Endothelial cell of umbilical vein (primary cell): ENCODE results near the gene UAP1L1. TPM values are rescaled to one million over a fixed set of nuclear protein-coding genes. Genes with fewer than 3 reads are reported as not detected.

Experiments used
- Bru-seq: library from RNA; stranded (reverse); fragments of 400-500 nt; gene quantifications from one replicate; lab custom pipeline; 2021; lab: Mats Ljungman, UMichigan
- BruChase-seq, 2 experiments: library from RNA; stranded (reverse); fragments of 400-500 nt; gene quantifications; one replicate each; lab custom pipeline; 2021; lab: Mats Ljungman, UMichigan
- BruUV-seq: library from RNA; stranded (reverse); fragments of 400-500 nt; replicated peaks from 2 replicates; lab custom pipeline; 2021; lab: Mats Ljungman, UMichigan
- CTCF ChIA-PET: fragments of 300-600, 350-600 bp; sonication (Branson Sonifier 250); formaldehyde crosslinking; loops from one replicate; lab custom pipeline; 2021; ENCODE audit warnings: antibody characterized with exemption, inconsistent platforms; lab: Charles Lee
- POLR2A ChIA-PET: fragments of 300-600, 350-600 bp; sonication (Branson Sonifier 250); formaldehyde crosslinking; loops from one replicate; lab custom pipeline; 2021; ENCODE audit warnings: antibody characterized with exemption, inconsistent platforms; lab: Charles Lee
- DNase-seq: peaks from one replicate; pipeline ENCODE4 v3.0.0-alpha.2; 2011; ENCODE audit warnings: low read depth, low spot score
- FAIRE-seq: peaks from 2 replicates; lab custom pipeline; 2011; peaks lifted over from hg19 to GRCh38; lab: Jason Lieb, UNC
- H2AFZ ChIP-seq: 2 replicates; pipeline ENCODE4 v1.6.0; 2012; ENCODE audit warnings: low read depth, low read length, control low read depth, inconsistent platforms
- H3K27ac ChIP-seq: 2 replicates; pipeline ENCODE4 v1.5.1; 2011; ENCODE audit warnings: low read depth, mild to moderate bottlenecking, control low read depth, low read length, moderate library complexity; ENCODE audit not compliant: insufficient read depth
- H3K27me3 ChIP-seq, 2 experiments: 2 replicates each; pipeline versions ENCODE4 v1.6.0 to v1.6.1; 2011; ENCODE audit warnings: low read length in 2 of 2, mixed read lengths in 1 of 2; ENCODE audit not compliant: control insufficient read depth in 2 of 2, insufficient read depth in 2 of 2
- H3K36me3 ChIP-seq, 2 experiments: 2 replicates in 1 of 2; 3 replicates in 1 of 2; pipeline ENCODE4 v1.5.1; 2011; ENCODE audit warnings: low read length in 2 of 2, mild to moderate bottlenecking in 1 of 2, moderate library complexity in 1 of 2; ENCODE audit not compliant: control insufficient read depth in 2 of 2, insufficient read depth in 2 of 2; ENCODE audit errors: extremely low read depth in 1 of 2
- H3K4me1 ChIP-seq: 3 replicates; pipeline ENCODE4 v1.5.1; 2011; ENCODE audit warnings: mild to moderate bottlenecking, low read length; ENCODE audit not compliant: control insufficient read depth, insufficient read depth; ENCODE audit errors: extremely low read depth
- H3K4me2 ChIP-seq: 2 replicates; pipeline ENCODE4 v1.6.1; 2011; ENCODE audit warnings: low read length, control low read depth, mixed read lengths; ENCODE audit not compliant: insufficient read depth
- H3K4me3 ChIP-seq, 3 experiments: fragments of 200-600 bp in 1 of 3; sonication (generic), shearing (Covaris generic) in 1 of 3; replicated peaks in 1 of 3; 2 replicates each; pipeline ENCODE4 v1.5.1; 2011 to 2016; ENCODE audit warnings: control low read depth in 3 of 3, low read length in 3 of 3, mild to moderate bottlenecking in 2 of 3, inconsistent platforms in 1 of 3, low read depth in 1 of 3, moderate library complexity in 1 of 3; ENCODE audit not compliant: insufficient read depth in 1 of 3
- H3K79me2 ChIP-seq: 2 replicates; pipeline ENCODE4 v1.6.0; 2012; ENCODE audit warnings: low read length, inconsistent platforms; ENCODE audit not compliant: control insufficient read depth, insufficient read depth
- H3K9ac ChIP-seq: replicated peaks from 2 replicates; pipeline ENCODE3; 2011; ENCODE audit warnings: low read length, control low read depth; ENCODE audit not compliant: insufficient read depth; ENCODE audit errors: extremely low read depth
- H3K9me1 ChIP-seq: replicated peaks from 3 replicates; pipeline ENCODE4 v1.6.0; 2011; ENCODE audit warnings: mild to moderate bottlenecking, low read length; ENCODE audit not compliant: control insufficient read depth, insufficient read depth; ENCODE audit errors: extremely low read depth
- H3K9me3 ChIP-seq: replicated peaks from 2 replicates; pipeline ENCODE4 v1.5.1; 2012; ENCODE audit warnings: low read length, inconsistent platforms; ENCODE audit not compliant: control insufficient read depth, insufficient read depth
- H4K20me1 ChIP-seq: replicated peaks from 2 replicates; pipeline ENCODE3; 2011; ENCODE audit warnings: mild to moderate bottlenecking, low read length; ENCODE audit not compliant: control insufficient read depth, insufficient read depth; ENCODE audit errors: extremely low read depth
- EZH2 ChIP-seq: IDR thresholded peaks from 2 replicates; pipeline ENCODE4 v1.6.1; 2012; ENCODE audit warnings: borderline replicate concordance, low read depth, mild to moderate bottlenecking, moderate library complexity, low read length, inconsistent platforms; ENCODE audit not compliant: severe bottlenecking
- FOS ChIP-seq: IDR thresholded peaks from 2 replicates; pipeline ENCODE4 v1.6.1; 2011; ENCODE audit warnings: mild to moderate bottlenecking, low read length, moderate library complexity, borderline replicate concordance; ENCODE audit not compliant: insufficient read depth
- POLR2A ChIP-seq: IDR thresholded peaks from 2 replicates; pipeline ENCODE4 v1.6.1; 2012; ENCODE audit warnings: low read depth, mild to moderate bottlenecking, control low read depth, low read length
- POLR2AphosphoS5 ChIP-seq: IDR thresholded peaks from 2 replicates; pipeline ENCODE4 v1.6.1; 2012; ENCODE audit warnings: low read depth, mild to moderate bottlenecking, control low read depth, low read length, moderate library complexity; ENCODE audit not compliant: insufficient read depth
- dilution Hi-C: fragments of 300-500 bp; cut with MboI; formaldehyde crosslinking; loops from one replicate; pipeline ENCODE4 v1.15.0; 2019; ENCODE audit warnings: low sequenced_read_pairs; ENCODE audit not compliant: extremely low pct_ligation_motif_present
- intact Hi-C: fragments of 100-400 bp; cut with micrococcal nuclease; formaldehyde crosslinking; loops from one replicate; pipeline ENCODE4 v1.10.0; 2022
- long read RNA-seq: library from polyadenylated mRNA; stranded (forward); transcript quantifications from one replicate; pipeline ENCODE4 v2.0.0, GENCODE V29; 2021
- polyA minus RNA-seq, 3 experiments: library from RNA; depleted of rRNA, polyadenylated mRNA; stranded (reverse); fragments of >200 nt; gene quantifications; 1 replicate in 1 of 3; 2 replicates in 2 of 3; pipeline ENCODE4 v1.2.3, GENCODE V29; 2011
- polyA plus RNA-seq, 4 experiments: library from polyadenylated mRNA; depleted of rRNA in 3 of 4; stranded (reverse) in 3 of 4; unstranded in 1 of 4; fragments of >200 nt; gene quantifications; 2 replicates each; pipeline versions ENCODE4 v1.2.1 to v1.2.3, GENCODE V29; 2011 to 2012; ENCODE audit warnings: missing spikeins in 1 of 4
- total RNA-seq: library from RNA; stranded (reverse); gene quantifications from 2 replicates; pipeline ENCODE4 v1.2.3, GENCODE V29; 2021
- TF ChIP-seq, protein P1 (sequence below): IDR thresholded peaks from 2 replicates; pipeline ENCODE4 v1.6.1; 2011; ENCODE audit not compliant: insufficient read depth, insufficient read length

The UAP1L1 gene, protein sequence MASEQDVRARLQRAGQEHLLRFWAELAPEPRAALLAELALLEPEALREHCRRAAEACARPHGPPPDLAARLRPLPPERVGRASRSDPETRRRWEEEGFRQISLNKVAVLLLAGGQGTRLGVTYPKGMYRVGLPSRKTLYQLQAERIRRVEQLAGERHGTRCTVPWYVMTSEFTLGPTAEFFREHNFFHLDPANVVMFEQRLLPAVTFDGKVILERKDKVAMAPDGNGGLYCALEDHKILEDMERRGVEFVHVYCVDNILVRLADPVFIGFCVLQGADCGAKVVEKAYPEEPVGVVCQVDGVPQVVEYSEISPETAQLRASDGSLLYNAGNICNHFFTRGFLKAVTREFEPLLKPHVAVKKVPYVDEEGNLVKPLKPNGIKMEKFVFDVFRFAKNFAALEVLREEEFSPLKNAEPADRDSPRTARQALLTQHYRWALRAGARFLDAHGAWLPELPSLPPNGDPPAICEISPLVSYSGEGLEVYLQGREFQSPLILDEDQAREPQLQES
- total RNA-seq: 38.1 and 41.7 TPM in 2 replicates
- polyA plus RNA-seq: 26.0 and 31.0 TPM in 2 replicates
- polyA plus RNA-seq (2011; cell fraction: cytosol; rRNA removed): 9.6 and 12.4 TPM in 2 replicates
- 78.3 and 99.1 TPM in 2 replicates for polyA plus RNA-seq (2011; cell fraction: nucleus; rRNA removed)
- 15.9 and 21.8 TPM in 2 replicates for polyA plus RNA-seq (2012)
- 14.5 and 17.0 TPM in 2 replicates for polyA minus RNA-seq
- 1.2 TPM for polyA minus RNA-seq (2011; cell fraction: cytosol; rRNA and poly(A)+ RNA removed)
- polyA minus RNA-seq (2011; cell fraction: nucleus; rRNA and poly(A)+ RNA removed): 10.9 and 17.4 TPM in 2 replicates
- Bru-seq, nascent RNA: percentile 58 among the genes with signal in this experiment
- percentile 87 among the genes with signal in this experiment for BruChase-seq, experiment 1, labeled RNA remaining after a 6-hour chase
- BruChase-seq, experiment 2, labeled RNA remaining after a 2-hour chase: percentile 88 among the genes with signal in this experiment
- long read RNA-seq, transcript UAP1L1-202 (9 exons, 3,365 nt): major isoform, 34 of 73 reads
- long read RNA-seq, partial matches to known transcripts: 23 of 73 reads
- long read RNA-seq, other reads (novel, unspliced or antisense): 15 of 73 reads

DNA sequence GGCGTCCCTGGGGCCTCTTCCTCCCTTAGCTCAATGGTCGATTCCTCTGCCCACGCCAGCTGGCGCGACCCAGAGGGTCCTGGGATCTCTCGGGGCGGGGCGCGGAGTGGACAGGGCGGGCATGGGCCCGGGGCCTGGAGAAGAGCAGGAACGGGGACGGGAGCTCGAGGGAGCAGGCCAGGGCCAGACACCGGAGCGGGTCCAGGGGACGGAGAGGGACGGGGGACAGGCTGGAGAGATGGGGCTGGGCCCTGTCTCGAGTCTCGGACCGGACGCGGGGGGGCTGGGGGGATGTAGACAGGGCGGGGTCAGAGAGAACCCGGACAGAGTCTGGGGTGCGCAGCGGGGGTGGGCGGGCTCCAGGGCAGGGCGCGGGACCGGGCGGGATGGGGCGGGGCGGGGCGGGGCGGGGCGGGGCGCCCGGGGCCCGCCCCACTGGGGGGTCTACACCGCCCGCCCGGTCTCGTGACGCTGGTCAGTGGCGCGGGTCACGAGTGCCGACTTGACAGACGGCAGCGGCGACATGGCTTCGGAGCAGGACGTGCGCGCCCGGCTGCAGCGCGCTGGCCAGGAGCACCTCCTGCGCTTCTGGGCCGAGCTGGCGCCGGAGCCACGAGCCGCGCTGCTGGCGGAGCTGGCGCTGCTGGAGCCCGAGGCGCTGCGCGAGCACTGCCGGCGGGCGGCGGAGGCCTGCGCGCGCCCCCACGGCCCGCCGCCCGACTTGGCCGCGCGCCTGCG, at the start of gene UAP1L1:
Gene UAP1L1, plus strand, starts transcription at position 508 of the 738 bp plus-strand sequence. Its CDS starts 16 bp downstream, at position 524.
- H3K4me3 ChIP-seq: peak within 1 kb of the TSS; percentile 54 to 88 (median 60)
- H3K9me1 ChIP-seq: no peaks in the 10 kb centered on the region
- H3K27ac ChIP-seq: no peak within 1 kb of the TSS
- H3K27me3 ChIP-seq: no peaks in the 10 kb centered on the region
- TF ChIP-seq FOS (no peak), POLR2A (peak; percentile 71), POLR2AphosphoS5 (peak; percentile 64), EZH2 (no peak)
- TF ChIP-seq, protein P1, sequence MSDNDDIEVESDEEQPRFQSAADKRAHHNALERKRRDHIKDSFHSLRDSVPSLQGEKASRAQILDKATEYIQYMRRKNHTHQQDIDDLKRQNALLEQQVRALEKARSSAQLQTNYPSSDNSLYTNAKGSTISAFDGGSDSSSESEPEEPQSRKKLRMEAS: no peak
- POLR2A ChIA-PET: interaction anchor here (0.5 to 0.8 kb wide), 2 partner anchors 9 to 78 kb away, joined by 3 to 4 read pairs; partner anchors contain the start of gene MAN1B1
- no peaks in the 10 kb centered on the region for H4K20me1 ChIP-seq
- H2AFZ ChIP-seq: peak within 1 kb of the TSS; percentile 82
- no peaks in the 10 kb centered on the region for H3K9me3 ChIP-seq
- peaks cover 0 to 23% of the 10 kb centered on the region in 2 experiments for H3K36me3 ChIP-seq
- peak; percentile 43 for DNase-seq
- dilution Hi-C loops: no loop called here
- intact Hi-C loops: no loop called here
- peak within 1 kb of the TSS; percentile 24 for H3K9ac ChIP-seq
- H3K4me2 ChIP-seq: peak within 1 kb of the TSS; percentile 51
- H3K79me2 ChIP-seq: peaks cover 6% of the 10 kb centered on the region
- peak; percentile 68 for FAIRE-seq
- no TSS peak for BruUV-seq
- peaks cover 5% of the 10 kb centered on the region for H3K4me1 ChIP-seq
- CTCF ChIA-PET: interaction anchor here (0.7 to 3.7 kb wide), 8 partner anchors 8 to 224 kb away, joined by 3 to 29 read pairs (median 5); partner anchors contain the start of genes MAN1B1, NPDC1 and NRARP
